GM18502 (cell line): ENCODE results near the gene XXYLT1.

Experiments used
- ATAC-seq: cut with Tn5 transposase; IDR thresholded peaks from one replicate; pipeline ENCODE4 v1.9.1; 2021; ENCODE audit warnings: mild to moderate bottlenecking; ENCODE audit not compliant: unreplicated experiment, poor library complexity

XXYLT1 gene

GRCh38 chr3:195086341-195086740 is 184.6 kb downstream of the XXYLT1 start:
- ATAC-seq, result no peak

GRCh38 chr3:195085356-195086130 is 185.4 kb downstream of the XXYLT1 start:
- ATAC-seq, result no peak

- ATAC-seq, result no peak
Measured at GRCh38 chr3:195084746-195085145, 186.2 kb downstream of the XXYLT1 start.

GRCh38 chr3:195083659-195084058 is 187.3 kb downstream of the XXYLT1 start:
- ATAC-seq, result no peak

- ATAC-seq, result no peak
Measured at GRCh38 chr3:195082811-195083210, 188.1 kb downstream of the XXYLT1 start.

- no peak for ATAC-seq
Measured at GRCh38 chr3:195081242-195081963, 189.6 kb downstream of the XXYLT1 start.

GRCh38 chr3:195080571-195081151 is 190.3 kb downstream of the XXYLT1 start:
- no peak for ATAC-seq

- ATAC-seq, result no peak
Measured at GRCh38 chr3:195080125-195080524, 190.8 kb downstream of the XXYLT1 start.

GRCh38 chr3:195079636-195080035 is 191.3 kb downstream of the XXYLT1 start:
- ATAC-seq, result no peak

- no peak for ATAC-seq
Measured at GRCh38 chr3:195078891-195079440, 192.0 kb downstream of the XXYLT1 start.

- no peak for ATAC-seq
Measured at GRCh38 chr3:195077611-195078540, 193.1 kb downstream of the XXYLT1 start.

GRCh38 chr3:195076981-195077610 is 193.9 kb downstream of the XXYLT1 start:
- no peak for ATAC-seq

GRCh38 chr3:195075941-195076875 is 194.8 kb downstream of the XXYLT1 start:
- no peak for ATAC-seq

GRCh38 chr3:195075199-195075940 is 195.6 kb downstream of the XXYLT1 start:
- no peak for ATAC-seq

GRCh38 chr3:195073866-195074860 is 196.8 kb downstream of the XXYLT1 start:
- no peak for ATAC-seq

- no peak for ATAC-seq
Measured at GRCh38 chr3:195072916-195073564, 197.9 kb downstream of the XXYLT1 start.
